T47D (cell line): Measurements from ENCODE around the gene B3GALT4.

Experiments
- DNase-seq, 2 experiments: peaks; one replicate each; pipeline versions ENCODE4 v3.0.0 to v3.0.0-alpha.2; 2011 to 2012; ENCODE audit warnings: low read depth in 1 of 2, low spot score in 1 of 2
- JUND ChIP-seq: IDR thresholded peaks from 2 replicates; pipeline ENCODE4 v1.6.1; 2012; ENCODE audit warnings: low read depth
- in situ Hi-C: cut with HindIII; loops from 2 replicates; pipeline ENCODE4 v1.10.0; 2016; ENCODE audit warnings: low sequenced_read_pairs, low pct_unique_long_range_greater_than_20kb

Gene B3GALT4

GRCh38 chr6:33305052-33305451 is 28.1 kb downstream of the B3GALT4 start:
- in situ Hi-C loops, result no loop called here
- no peak for TF ChIP-seq JUND
- no peak for DNase-seq

- in situ Hi-C loops, result no loop called here
- no peak for TF ChIP-seq JUND
- DNase-seq, result no peak
These were observed 29.4 kb downstream of the B3GALT4 start for GRCh38 chr6:33306356-33306755.

- in situ Hi-C loops, result no loop called here
- DNase-seq, result peak; percentile 82 to 89
- TF ChIP-seq JUND, result no peak
These were observed 35.6 kb downstream of the B3GALT4 start for GRCh38 chr6:33312361-33313104.

- no peak for TF ChIP-seq JUND
- peak in 1 of 2 experiments; percentile 27 for DNase-seq
- in situ Hi-C loops, result no loop called here
These were observed 36.3 kb downstream of the B3GALT4 start for GRCh38 chr6:33313105-33313708.

GRCh38 chr6:33313709-33314514 is 37.0 kb downstream of the B3GALT4 start, which contains the start of gene TAPBP:
Gene TAPBP, minus strand, starts transcription at chr6:33314078. Its CDS starts 37 bp downstream, at chr6:33314041.
- TF ChIP-seq JUND, result no peak
- peak in 1 of 2 experiments; percentile 69 for DNase-seq
- in situ Hi-C loops, result no loop called here

GRCh38 chr6:33314515-33314942 is 37.6 kb downstream of the B3GALT4 start:
- no peak for TF ChIP-seq JUND
- in situ Hi-C loops, result no loop called here
- peak in 1 of 2 experiments; percentile 78 for DNase-seq

GRCh38 chr6:33314943-33315792 is 38.2 kb downstream of the B3GALT4 start:
- TF ChIP-seq JUND, result no peak
- DNase-seq, result peak; percentile 54 to 90
- in situ Hi-C loops, result no loop called here

- DNase-seq, result no peak
- in situ Hi-C loops, result no loop called here
- no peak for TF ChIP-seq JUND
These were observed 39.1 kb downstream of the B3GALT4 start for GRCh38 chr6:33315793-33316602.

GRCh38 chr6:33316603-33317418 is 39.9 kb downstream of the B3GALT4 start:
- DNase-seq, result no peak
- TF ChIP-seq JUND, result no peak
- in situ Hi-C loops, result no loop called here

GRCh38 chr6:33317419-33317668 is 40.4 kb downstream of the B3GALT4 start:
- in situ Hi-C loops, result no loop called here
- no peak for DNase-seq
- no peak for TF ChIP-seq JUND

GRCh38 chr6:33317669-33318425 is 40.9 kb downstream of the B3GALT4 start, which contains the start of gene ZBTB22:
Gene ZBTB22, minus strand, starts transcription at chr6:33317744. Its CDS starts 828 bp downstream, at chr6:33316916.
- no peak for TF ChIP-seq JUND
- in situ Hi-C loops, result no loop called here
- DNase-seq, result peak; percentile 88 to 100
